Stimulated activated CD8-positive, alpha-beta memory T cell treated with anti-CD3 and anti-CD28 coated beads, Interleukin-7, amount 100 ng/mL, for 1 hour (primary cell): Measurements from ENCODE around the gene DUS3L.
"Not testable (repeated sequence)": the region's sequence is repeated elsewhere in the genome, so short reads cannot be mapped to it uniquely, and the experiment has no call there.

ENCODE experiments used
- DNase-seq, 2 donors: peaks; one replicate each; pipeline ENCODE4 v3.0.0-alpha.2; 2020; ENCODE audit warnings: low read depth in 2 of 2

DUS3L gene

DNA sequence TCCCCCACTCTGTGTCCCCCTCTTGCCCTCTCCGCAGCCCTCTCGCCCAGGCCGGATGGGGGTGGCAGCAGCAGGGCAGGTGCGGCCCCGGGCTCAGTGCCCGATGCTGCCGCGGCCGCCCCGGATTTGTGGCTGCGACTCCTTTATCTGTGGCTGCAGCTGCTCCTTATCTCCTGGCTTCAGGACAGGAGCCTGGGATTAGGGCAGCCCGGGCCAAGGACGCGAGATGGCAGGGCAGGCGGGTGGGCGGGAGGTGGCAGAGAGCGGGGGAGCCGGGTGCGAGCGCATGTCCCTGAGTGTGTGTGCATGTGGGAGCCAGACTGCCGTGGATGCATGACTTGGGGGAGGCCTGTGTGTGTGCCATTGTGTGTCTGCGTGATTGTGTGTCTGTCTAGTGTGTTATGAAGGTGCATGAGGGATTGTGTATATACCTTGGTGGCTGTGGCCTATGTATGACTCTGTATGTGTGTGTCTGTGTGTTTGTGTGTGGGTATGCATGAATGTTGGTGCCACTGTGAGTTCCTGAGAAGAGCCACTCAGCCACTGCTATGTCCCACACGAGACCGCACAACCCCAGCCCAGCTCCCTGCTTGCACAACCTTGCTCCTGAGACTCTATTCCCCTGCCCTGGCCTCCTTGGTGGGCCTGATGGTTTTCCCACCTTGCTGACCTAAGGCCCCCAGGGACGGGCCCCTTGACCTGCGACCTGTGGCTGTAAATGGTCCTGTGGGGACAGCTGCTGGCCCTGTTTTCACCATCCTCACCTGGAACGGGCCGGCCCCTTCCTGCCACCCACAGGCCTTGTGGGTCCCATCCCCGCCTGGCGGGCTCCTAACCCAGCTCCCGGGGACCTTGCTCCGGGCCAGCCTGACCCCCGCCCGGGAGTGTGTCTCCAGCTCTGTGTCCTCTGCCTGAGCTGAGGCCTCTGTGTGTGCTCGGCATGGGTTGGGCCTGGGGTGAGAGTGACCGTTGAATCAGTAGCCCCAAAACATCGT is 8.6 kb upstream of the DUS3L start:
- DNase-seq = no peak

DNA sequence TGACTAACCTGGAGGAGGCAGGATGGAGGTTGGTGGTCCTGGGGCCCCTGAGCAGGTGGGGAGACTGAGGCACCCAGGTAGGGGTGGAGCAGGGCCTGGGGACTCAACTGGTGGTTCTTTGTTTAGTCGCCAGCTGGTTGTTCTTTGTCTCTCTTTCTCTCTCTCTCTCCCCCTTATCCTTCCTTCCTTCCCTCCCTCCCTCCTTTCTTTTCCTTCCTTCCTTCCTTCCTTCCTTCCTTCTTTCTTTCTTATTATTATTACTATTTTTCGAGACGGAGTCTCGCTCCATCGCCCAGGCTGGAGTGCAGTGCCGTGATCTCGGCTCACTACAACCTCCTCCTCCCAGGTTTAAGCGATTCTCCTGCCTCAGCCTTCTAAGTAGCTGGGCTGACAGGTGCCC is 7.3 kb upstream of the DUS3L start:
- no peak for DNase-seq

- DNase-seq = no peak
These were observed 4.5 kb upstream of the DUS3L start for GRCh38 chr19:5795382-5795919.

- DNase-seq = no peak
These were observed 2.2 kb upstream of the DUS3L start for GRCh38 chr19:5793188-5793587.

- no peak for DNase-seq
These were observed 1.3 kb upstream of the DUS3L start for GRCh38 chr19:5792224-5792623.

- DNase-seq = no peak
These were observed 941 bp downstream of the DUS3L start for GRCh38 chr19:5789886-5790558.

DNA sequence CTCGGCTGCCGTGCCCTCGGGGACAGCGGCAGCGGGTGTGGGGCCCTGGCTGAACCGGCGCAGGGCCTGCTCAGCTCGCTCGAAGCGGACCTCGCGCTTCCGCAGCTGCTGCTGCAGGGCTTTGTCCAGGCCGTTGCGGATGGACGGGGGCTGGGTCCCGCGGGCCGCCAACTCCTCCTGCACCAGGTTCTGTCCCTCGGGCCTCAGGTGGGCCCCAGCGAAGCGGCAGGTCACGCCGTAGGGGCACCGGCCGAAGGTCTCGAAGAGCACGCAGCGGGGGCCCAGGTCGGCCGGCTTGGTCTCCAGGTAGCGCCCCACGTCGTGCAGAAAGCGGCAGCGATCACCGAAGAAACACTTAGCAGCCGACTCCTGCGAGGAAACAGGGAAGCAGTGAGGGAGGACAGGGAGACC is 1.6 kb downstream of the DUS3L start:
- no peak for DNase-seq

GRCh38 chr19:5788422-5788821 is 2.5 kb downstream of the DUS3L start:
- no peak for DNase-seq

DNA sequence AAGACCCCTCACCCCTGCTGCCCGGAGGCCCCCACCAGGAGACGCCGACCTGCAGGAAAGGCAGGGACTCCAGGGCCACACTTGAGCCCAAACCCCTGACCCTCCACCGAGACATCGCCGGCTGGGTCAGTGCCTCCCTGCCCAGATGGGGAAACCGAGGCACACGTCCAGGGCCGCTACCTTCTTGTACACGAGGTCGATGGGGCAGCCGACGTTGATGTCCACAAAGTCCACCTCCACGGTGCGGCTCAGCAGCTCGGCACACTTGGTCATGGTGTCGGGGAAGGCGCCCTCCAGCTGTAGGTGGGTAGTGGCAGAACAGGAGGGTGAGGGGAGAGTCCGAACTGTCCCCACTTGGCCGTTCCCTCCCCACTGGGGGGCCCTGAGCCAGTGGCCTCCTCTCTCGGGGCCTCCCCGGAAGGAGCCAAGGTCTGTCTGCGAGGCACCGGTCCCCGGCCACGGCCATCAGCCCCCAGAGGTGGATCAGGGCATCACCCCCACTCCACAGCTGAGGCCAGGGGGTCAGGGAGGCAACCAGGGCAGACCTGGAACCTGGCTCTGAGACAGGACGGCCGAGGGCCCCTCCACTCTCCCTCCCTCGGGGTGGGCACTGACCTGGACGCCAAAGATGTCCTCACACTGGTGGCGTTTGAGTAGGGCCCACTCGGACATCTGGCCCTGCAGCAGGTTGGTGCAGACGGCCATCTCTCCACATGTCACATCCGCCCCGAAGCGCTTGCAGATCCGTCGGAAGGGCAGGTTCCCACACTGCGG is 3.4 kb downstream of the DUS3L start:
- no peak for DNase-seq

DNA sequence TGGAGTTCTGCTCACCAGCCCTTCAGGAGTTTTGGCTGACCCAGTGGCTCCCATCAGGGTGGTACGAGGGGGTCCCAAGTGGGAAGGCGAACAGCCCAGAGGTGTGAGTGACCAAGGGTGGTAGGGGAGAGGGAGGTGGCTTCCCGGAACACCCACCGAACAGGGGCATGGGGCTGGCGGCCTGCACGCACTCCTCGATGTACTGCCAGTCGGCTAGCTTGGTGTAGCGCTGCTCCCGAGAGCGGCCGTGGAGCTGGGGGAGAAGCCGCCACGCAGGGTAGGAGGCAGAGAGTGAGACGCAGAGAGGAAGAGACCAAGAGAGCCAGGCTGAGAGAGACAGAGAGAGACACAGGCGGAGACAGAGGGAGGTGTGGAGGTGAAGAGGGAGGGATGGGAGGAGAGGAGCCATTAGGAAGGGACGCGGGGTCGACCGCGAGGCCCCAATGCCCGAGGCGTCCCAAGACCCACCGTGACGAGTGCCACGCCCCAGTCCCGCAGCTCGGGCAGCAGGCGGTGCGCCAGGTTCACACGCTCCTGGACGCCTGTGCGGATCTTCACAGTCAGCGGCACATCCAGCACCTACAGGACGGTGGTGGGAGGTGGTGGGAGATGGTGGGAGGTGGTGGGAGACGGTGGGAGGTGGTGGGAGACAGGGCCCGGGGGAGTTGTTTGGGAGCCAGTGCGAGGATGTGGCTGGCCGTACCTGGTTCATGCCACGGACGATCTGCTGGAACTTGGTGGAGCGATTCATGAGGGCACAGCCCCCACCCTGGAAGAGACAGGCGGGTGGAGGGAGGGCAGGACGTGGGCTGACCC is 4.2 kb downstream of the DUS3L start:
- DNase-seq = no peak

DNA sequence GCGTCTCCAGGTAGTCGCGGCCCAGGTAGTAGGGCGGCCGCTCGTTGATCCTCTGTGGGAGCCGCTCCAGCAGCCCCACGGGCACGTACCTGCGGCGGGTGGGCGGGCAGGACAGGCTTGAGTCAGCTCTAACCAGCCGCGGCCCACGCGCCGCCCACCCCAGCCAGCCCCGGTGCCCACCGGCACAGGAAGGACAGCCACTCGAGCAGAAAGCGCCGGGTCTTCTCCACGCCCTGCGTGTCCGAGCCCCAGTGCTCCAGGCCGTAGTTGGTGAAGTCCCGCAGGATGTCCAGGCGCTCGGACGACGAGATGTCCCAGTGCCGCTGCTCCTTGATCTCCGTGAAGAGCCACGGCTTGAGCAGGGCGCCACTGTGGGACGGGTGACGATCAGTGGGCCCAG is 5.5 kb downstream of the DUS3L start:
- DNase-seq = no peak

GRCh38 chr19:5784581-5785147 is 6.3 kb downstream of the DUS3L start, which contains the start of gene PRR22:
TSS of gene PRR22 (minus strand) at chr19:5784746. CDS start at chr19:5784660, 86 bp downstream.
- DNase-seq = no peak

DNA sequence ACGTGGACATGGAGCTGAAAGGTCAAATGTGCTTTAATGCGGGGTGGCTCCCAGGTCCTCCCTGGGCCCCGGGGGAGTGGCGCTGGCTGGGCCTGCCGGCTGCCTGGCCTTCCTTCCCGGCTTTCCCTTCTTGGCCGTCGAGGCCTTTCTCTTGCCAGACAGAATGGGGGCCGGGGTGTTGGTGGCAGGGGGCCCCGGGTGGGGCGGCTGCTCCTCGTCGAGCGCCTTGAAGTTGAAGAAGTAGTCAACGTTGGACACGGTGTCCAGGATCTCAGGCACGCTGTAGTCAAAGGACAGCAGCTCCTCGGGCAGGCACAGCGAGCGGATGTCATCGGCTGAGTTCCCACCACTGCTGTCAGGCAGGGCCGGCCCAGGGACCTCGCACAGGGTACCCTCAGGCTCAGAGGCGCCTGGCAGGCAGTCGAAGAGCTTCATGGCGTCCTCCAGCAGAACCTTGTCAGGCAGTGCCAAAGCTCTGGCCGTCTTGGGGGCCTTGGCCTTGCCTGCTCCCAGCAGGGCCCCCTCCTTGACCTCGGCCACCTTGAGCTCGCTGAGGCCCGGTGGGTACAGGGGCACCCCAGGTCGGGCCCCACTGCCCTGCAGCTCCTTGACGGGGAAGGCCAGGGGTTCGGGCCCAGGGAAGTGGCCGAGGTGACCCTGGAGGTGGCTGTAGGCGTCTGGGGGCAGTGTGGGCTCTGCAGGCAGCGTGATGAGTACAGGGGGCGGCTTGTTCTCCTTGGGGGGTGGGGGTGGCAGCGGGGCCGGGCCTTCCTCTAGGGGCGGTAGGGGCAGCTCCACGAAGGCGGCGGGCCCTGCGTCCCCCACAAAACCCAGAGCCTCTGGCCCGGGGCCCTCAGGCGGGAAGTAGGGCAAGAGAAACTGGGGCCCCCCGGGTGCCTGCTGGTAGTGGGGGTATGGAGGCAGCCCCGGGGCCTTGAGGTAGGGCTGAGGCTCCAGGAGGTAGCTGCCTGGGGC is 7.7 kb downstream of the DUS3L start:
- DNase-seq = no peak

DNA sequence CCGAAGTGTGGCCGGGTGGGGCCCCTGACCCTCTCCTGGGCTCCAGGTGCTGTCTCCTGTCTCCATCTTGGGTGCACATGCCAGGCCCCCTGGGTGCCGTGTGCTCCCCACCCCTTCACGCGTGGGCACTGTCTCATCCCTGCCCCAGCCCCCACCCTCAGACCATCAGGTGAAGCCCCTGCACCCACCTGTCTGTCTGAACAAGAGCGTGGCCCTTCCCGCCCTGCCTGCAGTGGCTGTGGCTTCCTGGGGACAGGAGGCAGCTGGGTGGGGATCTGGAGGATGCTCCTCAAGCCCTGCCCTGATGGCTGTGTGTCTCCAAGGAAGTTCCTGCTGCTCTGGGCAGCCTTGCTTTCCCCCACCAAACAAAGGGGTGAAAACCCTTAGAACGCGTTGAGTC is 8.6 kb downstream of the DUS3L start:
- no peak for DNase-seq

GRCh38 chr19:5780916-5781315 is 10.0 kb downstream of the DUS3L start:
- not testable (repeated sequence) for DNase-seq

- DNase-seq = no peak
These were observed 12.6 kb downstream of the DUS3L start for GRCh38 chr19:5778402-5778801.

- no peak for DNase-seq
These were observed 15.2 kb downstream of the DUS3L start for GRCh38 chr19:5775668-5776309.

DNA sequence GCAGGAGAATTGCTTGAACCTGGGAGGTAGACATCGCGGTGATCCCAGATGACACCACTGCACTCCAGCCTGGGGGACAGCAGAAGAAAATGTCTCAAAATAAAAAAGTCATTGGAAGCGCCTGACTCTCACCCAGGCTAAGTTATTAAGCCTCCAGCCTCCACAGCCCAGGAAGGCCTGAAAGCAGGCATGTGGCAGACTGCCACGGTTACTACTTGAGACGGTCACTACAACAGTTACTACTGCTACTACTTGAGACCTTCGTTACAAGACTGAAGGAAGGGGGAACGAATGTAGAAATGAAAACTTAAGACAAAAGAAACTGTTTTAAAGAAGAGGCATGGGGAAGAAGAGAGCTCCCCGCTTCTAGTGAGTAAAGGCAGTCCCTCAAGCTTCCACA is 16.0 kb downstream of the DUS3L start:
- DNase-seq = no peak

GRCh38 chr19:5773276-5773675 is 17.7 kb downstream of the DUS3L start:
- no peak for DNase-seq
